NCI-H1694 treated with DMSO at 0.1 percent for 48 hours (cell line): ENCODE results near the gene OTOS.

Experiments
- DNase-seq: peaks from one replicate; lab custom pipeline; 2025; lab: John Stamatoyannopoulos, UW

OTOS gene

GRCh38 chr2:240140511-240140910 lies at the start of gene OTOS:
TSS of gene OTOS (minus strand) at chr2:240140658. CDS start at chr2:240140326, 332 bp downstream.
- DNase-seq: no peak

GRCh38 chr2:240189686-240190085 lies 49.2 kb upstream of the OTOS start:
- DNase-seq: no peak

DNA sequence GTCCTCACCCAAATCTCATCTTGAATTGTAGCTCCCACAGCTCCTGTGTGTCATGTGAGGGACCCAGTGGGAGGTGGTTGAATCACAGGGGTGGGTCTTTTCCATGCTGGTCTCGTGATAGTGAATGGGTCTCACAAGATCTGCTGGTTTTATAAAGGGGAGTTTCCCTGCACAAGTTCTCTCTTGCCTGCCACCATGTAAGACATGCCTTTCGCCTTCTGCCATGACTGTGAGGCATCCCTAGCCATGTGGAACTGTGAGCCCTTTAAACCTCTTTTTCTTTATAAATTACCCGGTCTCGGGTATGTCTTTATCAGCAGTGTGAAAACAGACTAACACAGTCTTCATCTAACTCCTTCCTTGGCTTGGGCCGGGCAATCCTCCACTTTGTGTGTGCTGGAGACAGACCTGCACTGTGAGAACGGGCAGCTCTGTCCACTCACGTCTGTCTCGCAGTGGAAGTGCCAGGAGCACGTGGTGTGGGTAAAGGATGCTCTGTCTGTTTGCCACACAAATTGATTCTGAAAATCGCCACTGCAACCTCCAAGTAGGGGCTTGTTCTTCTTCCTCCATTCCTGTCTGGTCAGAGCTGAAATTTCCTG lies 47.6 kb upstream of the OTOS start:
- DNase-seq: no peak

DNA sequence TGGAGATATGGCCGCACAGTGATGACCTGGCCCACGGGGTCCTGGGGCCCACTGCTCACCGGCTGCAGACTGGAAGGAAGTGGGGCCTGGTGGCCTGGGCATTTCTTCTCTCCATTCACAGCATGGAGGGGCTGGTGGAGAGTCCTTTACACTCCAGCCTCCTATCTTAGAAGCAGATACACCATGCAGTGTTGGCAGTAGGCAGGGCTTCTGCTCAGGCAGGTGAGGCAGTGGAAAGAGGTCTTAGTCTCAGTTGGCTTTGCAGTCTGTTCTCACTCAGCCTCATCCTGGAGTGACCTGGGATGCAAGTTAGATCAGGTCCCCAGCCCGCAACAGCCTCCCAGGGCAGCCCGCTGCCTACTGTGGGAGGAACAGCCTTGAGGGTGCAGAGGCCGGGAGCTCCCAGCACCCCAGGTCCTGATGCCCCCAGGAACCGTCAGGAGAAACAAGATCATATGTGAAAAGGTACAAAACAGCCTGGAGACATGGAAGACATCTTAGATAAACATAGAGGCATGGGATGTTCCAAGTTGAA lies 45.8 kb upstream of the OTOS start:
- DNase-seq: no peak

DNA sequence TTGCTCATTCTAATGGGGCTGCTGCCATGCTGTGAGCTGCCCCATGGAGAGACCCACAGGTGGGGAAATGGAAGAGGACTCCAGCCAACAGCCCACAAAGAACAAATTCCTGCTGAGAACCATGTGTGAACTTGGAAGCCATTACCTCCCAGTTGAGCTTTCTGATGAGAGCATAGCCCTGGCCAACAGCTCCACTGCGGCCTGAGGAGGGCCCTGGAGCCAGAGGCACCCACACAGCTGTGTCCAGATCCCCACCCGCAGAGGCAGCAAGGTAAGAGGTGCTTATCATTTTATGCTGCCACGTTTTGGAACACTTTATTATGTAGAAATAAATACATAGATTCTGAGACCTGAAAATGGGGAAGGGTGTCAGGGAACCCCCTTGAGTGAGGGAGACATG lies 44.2 kb upstream of the OTOS start:
- no peak for DNase-seq

DNA sequence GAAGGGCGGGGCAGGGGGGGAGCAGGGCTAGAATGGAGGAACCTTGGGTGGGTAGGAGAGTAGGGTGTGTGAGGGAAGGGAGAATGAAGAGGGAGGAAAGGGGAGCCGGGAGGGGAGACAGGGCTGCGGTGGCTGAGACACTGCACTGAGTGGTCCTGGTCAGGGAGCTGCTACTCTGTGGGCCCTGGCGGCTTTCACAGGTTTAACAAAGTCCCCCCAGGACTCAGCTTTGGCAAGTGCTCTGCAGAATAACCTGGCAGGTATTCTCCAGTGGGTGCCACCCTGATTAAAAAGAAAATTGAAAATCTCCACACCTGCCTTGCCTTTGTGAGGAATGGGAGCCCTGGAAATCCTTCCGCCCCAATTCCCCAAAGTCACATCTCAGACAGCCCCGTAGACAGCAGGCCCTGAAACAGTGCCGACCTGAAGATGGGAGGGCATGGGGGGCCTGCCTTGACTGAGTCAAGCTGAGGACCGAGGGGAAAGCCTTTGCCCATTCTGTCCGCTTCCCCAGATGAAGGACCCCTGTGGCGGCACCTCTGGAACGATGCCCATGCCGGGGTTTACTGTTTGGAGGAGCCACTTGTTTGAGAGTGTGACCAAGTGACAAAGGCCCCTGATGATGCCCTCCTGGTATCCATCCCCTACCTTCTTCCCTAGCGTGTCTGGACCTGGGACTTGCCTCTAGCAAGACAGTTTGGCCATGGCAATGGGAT lies 43.6 kb upstream of the OTOS start:
- DNase-seq: no peak

DNA sequence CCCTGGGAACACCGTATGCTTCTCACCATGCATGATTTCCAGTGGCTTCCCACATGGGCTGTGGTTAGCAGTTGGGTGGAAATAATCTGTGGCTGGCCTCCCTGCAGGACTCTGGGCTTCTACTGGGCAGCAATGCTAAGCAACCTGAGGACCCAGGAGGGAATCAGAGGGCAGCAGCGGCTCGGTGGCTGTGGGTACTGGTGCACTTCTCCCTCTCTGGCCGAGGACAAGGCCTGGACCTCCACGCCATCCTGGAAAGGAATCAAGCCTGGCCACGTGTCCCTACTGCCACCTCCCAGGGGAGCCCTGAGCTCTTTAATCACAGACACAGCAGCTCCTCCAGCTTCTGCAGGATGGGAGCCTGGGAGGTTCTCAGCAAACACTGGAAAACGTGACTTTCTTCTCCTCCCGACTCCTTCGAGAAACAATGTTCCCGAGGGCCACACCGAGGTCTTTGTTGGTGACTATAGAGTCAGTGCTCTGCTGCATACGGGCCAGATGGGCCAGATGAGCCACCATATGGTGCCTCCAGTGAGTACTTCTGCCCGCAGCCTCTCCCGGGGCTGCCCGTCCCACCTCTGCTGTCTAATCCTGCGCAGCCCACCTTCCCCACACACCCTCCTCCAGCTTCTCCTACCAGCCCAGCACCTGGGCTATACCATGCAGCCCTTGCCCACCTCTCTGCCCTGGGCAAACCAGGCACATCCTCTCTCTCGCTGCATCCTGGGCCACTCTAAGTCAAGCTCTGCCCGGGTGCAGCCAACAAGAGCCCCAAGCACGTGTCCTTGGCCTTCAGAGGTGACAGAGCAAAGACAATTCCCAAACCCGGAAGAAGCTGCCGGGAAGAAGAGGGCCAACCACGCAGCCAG lies 42.8 kb upstream of the OTOS start:
- peak; percentile 80 for DNase-seq

DNA sequence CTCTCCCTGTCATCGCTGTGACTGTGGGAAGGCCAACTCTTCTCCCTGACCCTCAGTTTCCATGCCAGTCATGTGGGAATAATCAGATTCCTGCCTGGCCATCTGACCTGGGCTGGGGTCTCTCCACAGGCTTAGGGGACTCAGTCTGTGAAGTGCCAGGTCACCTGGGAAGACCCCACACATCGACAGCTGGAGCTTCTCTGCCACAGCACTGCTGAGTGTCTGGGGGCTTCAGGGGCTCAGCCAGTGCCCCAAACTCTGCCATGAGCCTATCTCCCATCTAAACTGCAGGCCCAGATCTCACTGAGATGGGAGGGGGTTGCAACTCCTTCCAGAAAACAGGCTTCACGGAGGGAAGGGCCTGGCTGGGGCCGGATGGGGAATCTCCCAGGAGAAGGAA lies 42.0 kb upstream of the OTOS start:
- DNase-seq: no peak

DNA sequence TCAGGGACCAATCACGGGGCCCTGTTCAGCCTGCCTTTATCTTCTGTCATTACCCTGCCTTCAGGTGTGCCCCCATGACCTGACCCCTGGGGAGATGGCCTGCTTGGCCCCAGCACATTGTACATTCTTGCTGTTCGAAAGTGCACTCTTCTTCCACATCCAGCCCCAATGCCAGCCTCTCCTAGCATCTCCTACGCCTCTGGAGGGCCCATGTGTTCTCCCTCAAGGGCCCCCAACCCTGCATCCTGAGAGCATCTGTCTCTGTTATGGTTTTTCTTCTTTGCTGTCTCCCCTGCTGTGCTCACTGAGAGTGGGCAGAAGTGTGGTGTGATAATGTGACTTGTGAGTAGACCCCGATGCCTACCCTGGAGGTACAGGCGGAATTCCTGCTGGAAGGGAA lies 41.5 kb upstream of the OTOS start:
- peak; percentile 7 for DNase-seq

- DNase-seq: no peak
Observed at GRCh38 chr2:240179941-240180666, 39.6 kb upstream of the OTOS start.

- DNase-seq: no peak
Observed at GRCh38 chr2:240179186-240179815, 38.8 kb upstream of the OTOS start.

DNA sequence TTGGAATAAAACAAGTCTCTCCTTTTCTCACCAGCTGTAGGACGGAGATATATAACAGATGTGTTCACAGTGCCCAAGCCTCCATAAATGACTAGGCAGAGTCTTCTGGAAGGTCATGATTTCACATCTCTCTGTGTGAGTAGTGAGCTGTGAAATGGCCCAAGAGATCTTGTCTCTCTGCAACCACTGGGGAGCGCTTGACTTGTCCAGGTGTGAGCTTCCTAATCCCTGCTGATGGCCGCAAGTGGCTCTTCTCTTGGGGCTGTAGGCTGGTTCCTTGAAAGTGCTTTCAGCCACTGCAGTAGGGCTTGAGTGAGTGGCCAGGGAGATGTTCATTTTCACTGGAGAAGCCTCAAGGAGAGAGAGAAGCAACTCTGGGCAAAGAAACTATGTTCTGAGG lies 38.1 kb upstream of the OTOS start:
- DNase-seq: no peak

GRCh38 chr2:240174496-240174895 lies 34.0 kb upstream of the OTOS start:
- DNase-seq: no peak

GRCh38 chr2:240172071-240172895 lies 31.8 kb upstream of the OTOS start:
- no peak for DNase-seq

DNA sequence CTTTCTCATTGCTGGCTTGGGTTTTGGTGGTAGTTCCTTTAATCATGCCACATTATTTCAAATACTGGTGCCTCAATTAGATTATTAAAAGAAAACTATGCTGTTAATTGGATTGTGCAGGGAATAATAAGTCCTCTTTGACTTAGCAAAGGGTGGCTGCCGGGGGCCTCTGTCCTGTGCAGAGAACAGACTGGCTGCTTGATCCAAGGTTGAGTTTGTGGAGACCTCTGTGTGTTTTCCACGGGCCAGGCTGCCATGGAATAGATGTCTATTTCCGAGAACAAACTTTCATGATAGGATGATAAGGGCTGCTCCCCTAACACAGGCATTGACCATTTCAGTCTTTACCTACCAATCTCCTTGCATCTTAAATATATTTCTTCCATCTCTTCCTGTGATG lies 30.4 kb upstream of the OTOS start:
- no peak for DNase-seq

DNA sequence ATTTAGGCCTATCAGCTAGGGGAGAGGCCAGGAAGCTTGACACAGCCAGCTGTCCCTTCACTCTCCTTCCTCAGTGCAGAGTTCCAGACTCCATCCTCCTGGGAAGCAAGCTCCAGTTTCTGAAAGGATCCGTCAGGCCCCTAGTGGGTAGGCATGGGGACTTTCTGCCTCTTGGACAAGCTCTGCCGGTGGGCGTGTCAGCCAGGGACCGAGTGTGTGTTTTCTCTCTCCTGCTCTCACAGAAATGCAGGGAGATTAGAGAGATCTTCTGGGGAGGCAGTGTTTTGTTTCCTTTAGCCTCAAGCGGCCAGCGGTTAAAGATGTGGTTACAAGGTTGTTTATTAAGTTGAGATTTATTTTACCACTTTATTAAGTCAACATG lies 29.9 kb upstream of the OTOS start:
- no peak for DNase-seq

DNA sequence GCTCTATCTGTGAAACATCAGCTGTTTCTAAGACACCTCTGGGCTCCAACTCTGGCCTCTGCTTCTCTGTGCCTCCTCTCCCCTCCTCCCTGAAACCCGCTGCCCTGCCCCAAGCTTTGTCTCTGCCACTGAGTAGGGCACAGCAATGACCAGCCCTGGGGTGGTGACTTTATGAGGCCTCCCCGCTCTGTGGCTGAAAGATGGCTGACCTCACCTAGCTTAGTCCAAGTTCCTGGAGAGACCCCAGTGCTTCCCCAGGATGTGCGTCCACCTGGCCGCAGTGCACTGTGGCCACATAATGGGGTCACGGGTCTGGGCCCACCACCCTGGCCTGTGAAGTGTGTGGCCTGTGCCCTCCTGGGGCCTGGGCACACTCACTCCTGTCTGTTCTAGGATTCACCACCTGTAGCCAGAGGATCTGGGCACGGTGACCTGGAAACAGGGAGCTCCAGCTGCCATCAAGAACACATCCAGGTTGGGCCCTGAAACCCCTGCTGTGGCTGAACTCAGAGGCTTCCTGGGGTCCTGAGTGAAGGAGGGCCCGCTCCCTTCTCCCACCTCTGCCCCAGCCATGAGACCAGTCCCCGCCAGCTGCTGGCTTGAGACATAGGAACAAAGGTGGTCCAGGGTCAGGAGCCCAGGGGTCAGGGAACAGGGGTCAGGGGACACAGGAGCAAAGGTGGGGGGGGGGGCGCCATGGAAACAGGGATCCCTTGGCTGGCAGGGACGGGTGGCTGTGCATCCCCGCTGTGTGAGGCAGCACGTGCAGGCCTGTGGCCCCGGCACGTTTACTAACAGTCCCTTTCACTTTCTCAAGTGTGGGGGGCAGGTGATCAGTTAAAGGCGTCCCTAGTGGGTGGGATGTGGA lies 29.3 kb upstream of the OTOS start:
- DNase-seq: no peak

DNA sequence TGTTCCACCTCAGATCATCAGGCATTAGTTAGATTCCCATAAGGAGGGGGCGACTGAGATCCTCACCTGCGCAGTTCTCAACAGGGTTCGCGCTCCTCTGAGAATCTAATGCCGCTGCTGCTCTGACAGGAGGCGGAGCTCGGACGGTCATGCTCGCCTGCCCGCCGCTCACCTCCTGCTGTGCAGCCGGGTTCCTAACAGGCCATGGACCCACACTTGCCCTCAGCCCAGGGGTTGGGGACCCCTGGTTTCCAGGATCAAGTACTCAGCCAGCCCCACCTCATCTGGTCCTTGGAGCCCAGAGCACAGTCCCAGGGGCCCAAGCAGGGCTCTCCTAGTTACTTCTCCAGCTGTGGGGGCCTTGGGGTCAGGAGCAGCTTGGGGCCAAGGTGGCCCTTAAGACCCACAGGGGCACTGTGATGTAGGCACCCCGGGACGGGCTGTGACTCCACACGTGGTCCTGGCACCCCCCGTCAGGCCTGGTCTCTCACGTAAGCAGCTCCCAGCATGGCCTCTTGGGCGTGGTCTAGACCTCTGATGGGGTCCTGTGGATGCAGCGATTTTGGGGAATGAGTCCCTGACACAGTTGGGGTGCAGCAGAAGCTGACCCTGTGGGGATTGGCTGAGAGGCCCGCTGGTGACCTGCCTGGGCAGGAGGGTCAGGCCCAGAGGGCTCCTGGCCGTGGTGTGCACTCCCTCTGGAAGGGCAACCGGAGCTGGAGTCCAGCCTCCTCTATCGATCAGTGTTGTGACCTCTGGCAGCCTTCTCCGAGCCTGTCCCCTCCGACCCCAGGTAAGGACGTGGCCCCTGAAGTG lies 28.3 kb upstream of the OTOS start:
- DNase-seq: no peak

DNA sequence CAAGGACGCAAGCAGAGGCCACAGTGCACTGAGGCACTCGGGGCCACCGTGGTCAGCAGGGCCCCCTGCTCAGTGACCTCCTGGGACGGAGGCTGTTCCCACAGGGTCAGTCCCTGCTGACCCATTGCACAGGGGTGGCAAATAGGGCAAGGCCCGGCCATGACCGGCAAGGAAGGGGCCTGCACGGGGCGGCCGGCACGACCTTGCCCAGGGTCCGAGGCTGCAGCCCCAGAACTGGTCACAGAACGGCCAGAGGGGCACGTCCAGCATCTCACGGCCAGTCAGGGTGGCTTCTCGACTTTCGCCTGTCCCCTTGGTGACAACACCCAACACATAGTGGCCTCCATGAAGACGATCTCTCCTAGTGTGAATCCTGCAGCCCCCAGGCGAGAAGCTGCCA lies 27.6 kb upstream of the OTOS start:
- DNase-seq: no peak
